Smooth muscle cell (in vitro differentiated cells): ENCODE results near the gene NPY5R. TPM values are rescaled to one million over a fixed set of nuclear protein-coding genes. Genes with fewer than 3 reads are reported as not detected.

Experiments used
- DNase-seq: peaks from one replicate; lab custom pipeline; 2025; ENCODE audit not compliant: unreplicated experiment; lab: John Stamatoyannopoulos, UW
- H2AFZ ChIP-seq: fragments of 200-600 bp; sonication (generic); 2 replicates; pipeline ENCODE4 v1.6.0; 2016; ENCODE audit warnings: antibody characterized with exemption, low read depth, mild to moderate bottlenecking
- H3F3A ChIP-seq: fragments of 200-600 bp; sonication (generic); 2 replicates; pipeline ENCODE4 v1.6.0; 2017; ENCODE audit warnings: antibody characterized with exemption, low read depth
- H3K27ac ChIP-seq: fragments of 200-600 bp; sonication (generic); 2 replicates; pipeline ENCODE4 v1.5.1; 2016; ENCODE audit warnings: low read depth, mild to moderate bottlenecking
- H3K27me3 ChIP-seq: fragments of 200-600 bp; sonication (generic); 2 replicates; pipeline ENCODE4 v1.6.1; 2016; ENCODE audit warnings: low read depth, mild to moderate bottlenecking
- H3K36me3 ChIP-seq: fragments of 200-600 bp; sonication (generic); 2 replicates; pipeline ENCODE4 v1.5.1; 2016; ENCODE audit warnings: low read depth
- H3K4me1 ChIP-seq: fragments of 200-600 bp; sonication (generic); 2 replicates; pipeline ENCODE4 v1.5.1; 2016; ENCODE audit warnings: low read depth
- H3K4me2 ChIP-seq: fragments of 200-600 bp; sonication (generic); 2 replicates; pipeline ENCODE4 v1.6.0; 2016; ENCODE audit warnings: mild to moderate bottlenecking
- H3K4me3 ChIP-seq: fragments of 200-600 bp; sonication (generic); 2 replicates; pipeline ENCODE4 v1.5.1; 2016; ENCODE audit warnings: mild to moderate bottlenecking
- H3K79me2 ChIP-seq: fragments of 200-600 bp; sonication (generic); 2 replicates; pipeline ENCODE4 v1.6.0; 2016; ENCODE audit warnings: low read depth, mild to moderate bottlenecking
- H3K9ac ChIP-seq: fragments of 200-600 bp; sonication (generic); 2 replicates; pipeline ENCODE4 v1.6.0; 2016; ENCODE audit warnings: low read depth
- H3K9me3 ChIP-seq: fragments of 200-600 bp; sonication (generic); replicated peaks from 2 replicates; pipeline ENCODE4 v1.5.1; 2016; ENCODE audit warnings: low read depth
- H4K20me1 ChIP-seq: fragments of 200-600 bp; sonication (generic); 2 replicates; pipeline ENCODE4 v1.6.0; 2016; ENCODE audit warnings: low read depth
- CTCF ChIP-seq: fragments of 200-600 bp; sonication (generic); IDR thresholded peaks from 2 replicates; pipeline ENCODE4 v1.5.1; 2017; ENCODE audit warnings: borderline replicate concordance, mild to moderate bottlenecking, antibody characterized with exemption; ENCODE audit not compliant: insufficient read depth, poor library complexity, severe bottlenecking
- WGBS: methylation state at CpG from one replicate; pipeline ENCODE4 v1.1.7; 2016; ENCODE audit warnings: low lambda C conversion rate; 5-methylcytosine and 5-hydroxymethylcytosine counted together
- polyA plus RNA-seq: library from polyadenylated mRNA; unstranded; fragments of >200 nt; fragmentation: Nextera tagmentation; extraction: Ambion mirVana; gene quantifications from 2 replicates; pipeline ENCODE4 v1.2.1, GENCODE V29; 2016
- total RNA-seq: library from RNA; depleted of rRNA; stranded (reverse); fragments of >200 nt; gene quantifications from 2 replicates; pipeline ENCODE4 v1.2.3, GENCODE V29; 2014

The NPY5R gene
- total and polyA plus RNA-seq, 2 experiments from 2014 or later, result 1.4 to 5.5 TPM

- Histone ChIP-seq H3K27me3 (no peaks in the 10 kb centered on the region), H3K79me2 (no peaks in the 10 kb centered on the region), H3K9ac (no peak overlapping the region), H4K20me1 (no peaks in the 10 kb centered on the region), H3K4me2 (no peak overlapping the region), H3K4me3 (no peak overlapping the region), H3K27ac (no peak overlapping the region), H3K36me3 (no peaks in the 10 kb centered on the region), H3F3A (no peaks in the 10 kb centered on the region), H3K4me1 (no peaks in the 10 kb centered on the region), H2AFZ (no peak overlapping the region), H3K9me3 (no peaks in the 10 kb centered on the region)
- no peak for TF ChIP-seq CTCF
- no peak for DNase-seq
- 90% methylated on average over 1 of the region's 1 CpG for WGBS
Measured at GRCh38 chr4:163356104-163356503, 12.4 kb downstream of the NPY5R start.

- Histone ChIP-seq H3K36me3 (no peaks in the 10 kb centered on the region), H3K9me3 (no peaks in the 10 kb centered on the region)
- TF ChIP-seq CTCF, result no peak
Measured at GRCh38 chr4:163367651-163368050, 24.0 kb downstream of the NPY5R start.

GRCh38 chr4:163372029-163372428 lies 28.3 kb downstream of the NPY5R start:
- Histone ChIP-seq H3K4me3 (no peak overlapping the region), H3K9ac (no peak overlapping the region), H4K20me1 (no peaks in the 10 kb centered on the region), H3K27me3 (no peaks in the 10 kb centered on the region), H3K9me3 (no peaks in the 10 kb centered on the region), H3F3A (no peaks in the 10 kb centered on the region), H3K79me2 (no peaks in the 10 kb centered on the region), H2AFZ (no peak overlapping the region), H3K36me3 (no peaks in the 10 kb centered on the region), H3K4me1 (no peaks in the 10 kb centered on the region), H3K4me2 (no peak overlapping the region), H3K27ac (no peak overlapping the region)
- no peak for DNase-seq
- TF ChIP-seq CTCF, result no peak
- WGBS, result 90% methylated on average over 5 of the region's 5 CpGs

More at GRCh38 chr4:163367651-163368050, 24.0 kb downstream of the NPY5R start:
- H3K79me2 ChIP-seq, result no peaks in the 10 kb centered on the region
- WGBS, result 34% methylated on average over 3 of the region's 3 CpGs
- no peaks in the 10 kb centered on the region for H4K20me1 ChIP-seq
- peak overlapping the region; percentile 39 for H2AFZ ChIP-seq
- no peaks in the 10 kb centered on the region for H3K4me1 ChIP-seq
- H3K4me3 ChIP-seq, result no peak overlapping the region
- no peaks in the 10 kb centered on the region for H3K27me3 ChIP-seq
- H3F3A ChIP-seq, result no peaks in the 10 kb centered on the region
- peak overlapping the region; percentile 33 for H3K4me2 ChIP-seq
- H3K9ac ChIP-seq, result no peak overlapping the region
- DNase-seq, result no peak
- peak overlapping the region; percentile 34 for H3K27ac ChIP-seq

GRCh38 chr4:163378661-163379060 lies 35.0 kb downstream of the NPY5R start:
- Histone ChIP-seq H3K27ac (no peak overlapping the region), H4K20me1 (no peaks in the 10 kb centered on the region), H3K36me3 (no peaks in the 10 kb centered on the region), H3K27me3 (no peaks in the 10 kb centered on the region), H3K4me3 (no peak overlapping the region), H2AFZ (no peak overlapping the region), H3K79me2 (no peaks in the 10 kb centered on the region), H3K4me1 (no peaks in the 10 kb centered on the region), H3F3A (no peaks in the 10 kb centered on the region), H3K4me2 (no peak overlapping the region), H3K9ac (no peak overlapping the region), H3K9me3 (no peaks in the 10 kb centered on the region)
- no peak for TF ChIP-seq CTCF
- DNase-seq, result no peak
